Mesendoderm (in vitro differentiated cells): ENCODE data around the gene MYH15.

ENCODE experiments used
- DNase-seq: peaks from one replicate; pipeline ENCODE4 v3.0.0; 2013
- H2AK5ac ChIP-seq: 2 replicates; pipeline ENCODE4 v1.6.1; 2013; ENCODE audit warnings: low read length, inconsistent platforms
- H2BK120ac ChIP-seq: 2 replicates; pipeline ENCODE4 v1.6.1; 2013; ENCODE audit warnings: low read depth, mild to moderate bottlenecking, low read length, moderate library complexity, mixed read lengths
- H2BK15ac ChIP-seq: replicated peaks from 2 replicates; pipeline ENCODE4 v1.6.1; 2013; ENCODE audit warnings: low read depth, mild to moderate bottlenecking, moderate library complexity
- H2BK5ac ChIP-seq: 2 replicates; pipeline ENCODE4 v1.6.1; 2013; ENCODE audit warnings: low read length, inconsistent platforms
- H3K18ac ChIP-seq: 2 replicates; pipeline ENCODE4 v1.6.1; 2013; ENCODE audit warnings: mild to moderate bottlenecking, low read length, mixed read lengths
- H3K23ac ChIP-seq: one replicate; pipeline ENCODE4 v1.6.1; 2013; ENCODE audit warnings: low read length
- H3K27ac ChIP-seq: 2 replicates; pipeline ENCODE4 v1.5.1; 2013; ENCODE audit warnings: low read depth, mild to moderate bottlenecking, inconsistent platforms, low read length, moderate library complexity
- H3K27me3 ChIP-seq: 2 replicates; pipeline ENCODE4 v1.6.1; 2013; ENCODE audit warnings: low read length, control low read depth, mild to moderate bottlenecking, inconsistent platforms; ENCODE audit not compliant: insufficient read depth, poor library complexity
- H3K36me3 ChIP-seq: 2 replicates; pipeline ENCODE4 v1.6.1; 2013; ENCODE audit warnings: low read length, inconsistent platforms; ENCODE audit not compliant: control insufficient read depth, insufficient read depth
- H3K4ac ChIP-seq: one replicate; pipeline ENCODE4 v1.6.1; 2013; ENCODE audit warnings: low read depth, mild to moderate bottlenecking, low read length, moderate library complexity
- H3K4me1 ChIP-seq: 2 replicates; pipeline ENCODE4 v1.6.1; 2013; ENCODE audit warnings: low read depth, low read length, inconsistent platforms; ENCODE audit not compliant: control insufficient read depth
- H3K4me2 ChIP-seq: 2 replicates; pipeline ENCODE4 v1.6.1; 2013; ENCODE audit warnings: low read length
- H3K4me3 ChIP-seq: 2 replicates; pipeline ENCODE4 v1.5.1; 2013; ENCODE audit warnings: mild to moderate bottlenecking, low read length
- H3K56ac ChIP-seq: one replicate; pipeline ENCODE4 v1.6.1; 2013; ENCODE audit warnings: low read length
- H3K79me1 ChIP-seq: 2 replicates; pipeline ENCODE4 v1.6.1; 2013; ENCODE audit warnings: low read length, inconsistent platforms
- H3K79me2 ChIP-seq: 2 replicates; pipeline ENCODE4 v1.6.1; 2013; ENCODE audit warnings: mild to moderate bottlenecking, low read length; ENCODE audit not compliant: control insufficient read depth, insufficient read depth
- H3K9ac ChIP-seq: 2 replicates; pipeline ENCODE4 v1.6.1; 2013; ENCODE audit warnings: low read length, inconsistent platforms
- H4K5ac ChIP-seq: one replicate; pipeline ENCODE4 v1.6.1; 2013; ENCODE audit warnings: low read length
- H4K8ac ChIP-seq: one replicate; pipeline ENCODE4 v1.6.1; 2013; ENCODE audit warnings: low read depth, mild to moderate bottlenecking, control low read depth, low read length, moderate library complexity
- WGBS: extraction: QIAGEN DNeasy Blood & Tissue Kit; methylation state at CpG from one replicate; pipeline ENCODE4 v1.1.7; 2013; ENCODE audit warnings: low lambda C conversion rate, missing lambda C conversion rate; ENCODE audit not compliant: insufficient coverage; ENCODE audit errors: extremely low coverage; 5-methylcytosine and 5-hydroxymethylcytosine counted together

The MYH15 gene

DNA sequence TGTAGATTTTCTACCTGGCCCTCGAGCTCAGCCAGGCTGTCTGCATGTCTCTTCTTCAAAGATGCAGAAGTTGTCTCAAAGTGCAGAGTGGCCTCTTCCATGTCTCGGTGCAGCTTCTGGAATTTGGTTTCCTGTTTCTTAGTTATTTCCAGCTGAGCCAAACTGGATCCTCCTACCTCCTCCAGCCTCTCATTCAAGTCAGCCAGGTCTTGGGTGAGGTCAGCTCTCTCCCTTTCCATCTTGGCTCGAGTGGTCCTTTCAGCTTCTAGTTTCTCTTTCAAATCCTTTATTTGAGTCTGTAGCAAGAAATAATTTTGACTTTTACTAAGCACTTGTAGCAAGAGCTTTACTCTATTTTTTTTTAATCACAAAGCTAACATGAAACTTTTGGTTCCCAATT lies 81.8 kb downstream of the MYH15 start:
- no peak overlapping the region for H3K4me3 ChIP-seq
- H3K56ac ChIP-seq, result no peak overlapping the region
- H2BK5ac ChIP-seq, result no peak overlapping the region
- H4K5ac ChIP-seq, result no peak overlapping the region
- no peak overlapping the region for H2BK120ac ChIP-seq
- no peak overlapping the region for H2AK5ac ChIP-seq
- no peak overlapping the region for H2BK15ac ChIP-seq
- H3K9ac ChIP-seq, result no peak overlapping the region
- no peaks in the 10 kb centered on the region for H3K36me3 ChIP-seq
- DNase-seq, result no peak
- H3K79me1 ChIP-seq, result no peaks in the 10 kb centered on the region
- no peak overlapping the region for H4K8ac ChIP-seq
- no peaks in the 10 kb centered on the region for H3K4me1 ChIP-seq
- no peak overlapping the region for H3K4me2 ChIP-seq
- H3K27ac ChIP-seq, result no peak overlapping the region
- no peak overlapping the region for H3K18ac ChIP-seq
- no CpG with 5 or more reads among the region's 3 CpGs for WGBS
- no peak overlapping the region for H3K23ac ChIP-seq
- no peaks in the 10 kb centered on the region for H3K27me3 ChIP-seq
- H3K79me2 ChIP-seq, result no peaks in the 10 kb centered on the region
- no peak overlapping the region for H3K4ac ChIP-seq

DNA sequence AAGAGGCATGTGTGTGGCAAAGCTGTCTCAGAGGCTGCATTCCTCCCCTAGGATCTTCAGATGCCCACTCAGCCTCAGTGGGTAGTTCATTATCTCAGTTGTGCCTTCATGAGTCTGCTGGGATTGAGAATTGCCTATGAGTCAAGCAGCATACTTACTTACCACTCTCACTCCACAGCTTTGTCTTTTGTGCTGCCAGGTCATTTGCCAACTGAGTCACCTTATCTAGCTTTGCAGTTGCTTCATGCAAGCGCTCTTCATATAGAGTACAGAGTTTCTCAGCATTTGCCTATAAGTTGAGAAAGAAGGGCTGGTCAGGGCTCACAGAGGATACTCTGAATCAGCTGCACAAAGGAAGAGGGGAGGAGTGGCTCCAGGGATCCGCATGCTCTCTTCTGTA lies 89.5 kb downstream of the MYH15 start:
- no peaks in the 10 kb centered on the region for H3K4me1 ChIP-seq
- H3K4me2 ChIP-seq, result no peak overlapping the region
- no peak overlapping the region for H3K56ac ChIP-seq
- no peak overlapping the region for H3K9ac ChIP-seq
- H3K27me3 ChIP-seq, result no peaks in the 10 kb centered on the region
- H3K36me3 ChIP-seq, result no peaks in the 10 kb centered on the region
- no peak overlapping the region for H3K23ac ChIP-seq
- DNase-seq, result no peak
- no peak overlapping the region for H2AK5ac ChIP-seq
- H2BK15ac ChIP-seq, result no peak overlapping the region
- no peak overlapping the region for H3K18ac ChIP-seq
- no peak overlapping the region for H2BK120ac ChIP-seq
- H3K79me1 ChIP-seq, result no peaks in the 10 kb centered on the region
- no peak overlapping the region for H3K27ac ChIP-seq
- no peak overlapping the region for H4K5ac ChIP-seq
- no CpG with 5 or more reads among the region's 2 CpGs for WGBS
- no peak overlapping the region for H3K4ac ChIP-seq
- H3K79me2 ChIP-seq, result no peaks in the 10 kb centered on the region
- H4K8ac ChIP-seq, result no peak overlapping the region
- H3K4me3 ChIP-seq, result no peak overlapping the region
- H2BK5ac ChIP-seq, result no peak overlapping the region

GRCh38 chr3:108416111-108416869 lies 94.1 kb downstream of the MYH15 start:
- DNase-seq, result no peak
- Histone ChIP-seq H3K18ac (no peak overlapping the region), H3K9ac (no peak overlapping the region), H2BK120ac (no peak overlapping the region), H2BK5ac (no peak overlapping the region), H4K5ac (no peak overlapping the region), H3K56ac (no peak overlapping the region), H3K4ac (no peak overlapping the region), H3K23ac (no peak overlapping the region), H3K4me2 (no peak overlapping the region), H3K4me3 (no peak overlapping the region), H2AK5ac (no peak overlapping the region), H3K27ac (no peak overlapping the region), H3K79me2 (no peaks in the 10 kb centered on the region), H3K36me3 (no peaks in the 10 kb centered on the region), H4K8ac (no peak overlapping the region), H3K79me1 (no peaks in the 10 kb centered on the region), H2BK15ac (no peak overlapping the region), H3K4me1 (no peaks in the 10 kb centered on the region), H3K27me3 (no peaks in the 10 kb centered on the region)
- WGBS, result no CpG with 5 or more reads among the region's 4 CpGs

DNA sequence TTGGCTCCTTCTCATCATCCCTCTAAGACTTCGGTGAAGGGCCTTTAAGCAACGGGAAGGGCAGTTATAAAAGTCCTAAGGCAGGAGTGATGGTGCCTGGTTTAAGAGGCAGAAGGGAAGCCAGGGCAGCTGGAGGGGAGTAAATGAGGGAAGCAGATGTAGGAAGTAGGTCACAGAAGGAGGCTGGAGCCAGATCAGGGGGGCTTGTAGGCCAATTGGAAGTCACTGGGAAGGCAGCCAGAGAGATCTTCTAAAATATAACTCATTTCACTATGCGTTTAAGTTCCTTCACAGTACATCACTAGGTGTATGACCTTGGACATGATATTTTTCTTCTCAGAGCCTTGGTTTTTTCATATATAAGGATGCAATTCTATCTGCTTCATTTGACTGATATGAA lies 94.7 kb downstream of the MYH15 start:
- H2AK5ac ChIP-seq, result no peak overlapping the region
- H3K4me3 ChIP-seq, result no peak overlapping the region
- no peak overlapping the region for H2BK5ac ChIP-seq
- no peak overlapping the region for H4K5ac ChIP-seq
- no peak overlapping the region for H2BK15ac ChIP-seq
- no peak overlapping the region for H4K8ac ChIP-seq
- H3K9ac ChIP-seq, result no peak overlapping the region
- DNase-seq, result no peak
- no peaks in the 10 kb centered on the region for H3K79me2 ChIP-seq
- H3K27ac ChIP-seq, result no peak overlapping the region
- no peak overlapping the region for H3K4ac ChIP-seq
- no peak overlapping the region for H2BK120ac ChIP-seq
- no peak overlapping the region for H3K56ac ChIP-seq
- no peak overlapping the region for H3K23ac ChIP-seq
- H3K27me3 ChIP-seq, result no peaks in the 10 kb centered on the region
- no peaks in the 10 kb centered on the region for H3K36me3 ChIP-seq
- no CpG with 5 or more reads among the region's 3 CpGs for WGBS
- H3K18ac ChIP-seq, result no peak overlapping the region
- no peak overlapping the region for H3K4me2 ChIP-seq
- H3K79me1 ChIP-seq, result no peaks in the 10 kb centered on the region
- no peaks in the 10 kb centered on the region for H3K4me1 ChIP-seq

DNA sequence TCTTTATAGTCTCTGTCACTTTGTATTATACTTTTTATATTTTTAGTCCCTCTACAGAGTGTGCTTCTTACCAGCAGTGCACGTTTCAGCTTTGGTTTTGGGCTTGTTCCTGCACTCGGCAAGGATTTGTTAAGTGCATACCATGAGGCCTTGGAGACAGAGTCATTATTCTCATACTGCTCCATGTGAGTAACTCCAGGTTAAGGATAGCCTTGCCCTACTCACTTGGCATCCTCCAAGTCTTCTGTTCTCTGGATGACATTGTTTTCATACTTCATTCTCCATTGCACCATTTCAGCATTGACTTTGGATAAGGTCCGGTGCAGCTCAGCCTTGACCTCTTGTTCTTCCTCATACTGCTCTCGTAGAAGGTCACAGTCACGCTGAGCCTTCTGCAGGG lies 96.4 kb downstream of the MYH15 start:
- no peak overlapping the region for H3K23ac ChIP-seq
- H3K4me1 ChIP-seq, result no peaks in the 10 kb centered on the region
- no peak overlapping the region for H3K27ac ChIP-seq
- H2BK15ac ChIP-seq, result no peak overlapping the region
- no peak overlapping the region for H3K4me2 ChIP-seq
- H3K18ac ChIP-seq, result no peak overlapping the region
- no peak overlapping the region for H4K8ac ChIP-seq
- H3K4me3 ChIP-seq, result no peak overlapping the region
- no peaks in the 10 kb centered on the region for H3K79me2 ChIP-seq
- H3K79me1 ChIP-seq, result no peaks in the 10 kb centered on the region
- H3K4ac ChIP-seq, result no peak overlapping the region
- H3K36me3 ChIP-seq, result no peaks in the 10 kb centered on the region
- DNase-seq, result no peak
- H3K27me3 ChIP-seq, result no peaks in the 10 kb centered on the region
- no peak overlapping the region for H2BK5ac ChIP-seq
- H2AK5ac ChIP-seq, result no peak overlapping the region
- no peak overlapping the region for H2BK120ac ChIP-seq
- H3K9ac ChIP-seq, result no peak overlapping the region
- no peak overlapping the region for H3K56ac ChIP-seq
- WGBS, result no CpG with 5 or more reads among the region's 5 CpGs
- no peak overlapping the region for H4K5ac ChIP-seq
